HG03095 (cell line): ENCODE measurements around the gene PNMA8A.
"Not testable (repeated sequence)": the region's sequence is repeated elsewhere in the genome, so short reads cannot be mapped to it uniquely, and the experiment has no call there.

Experiments
- ATAC-seq: cut with Tn5 transposase; IDR thresholded peaks from one replicate; pipeline ENCODE4 v1.9.1; 2021; ENCODE audit warnings: moderate library complexity; ENCODE audit not compliant: unreplicated experiment

PNMA8A gene

GRCh38 chr19:46471116-46471733 is at the start of gene PNMA8A:
Gene PNMA8A (minus strand): TSS chr19:46471563. CDS start chr19:46471035, 528 bp downstream.
- ATAC-seq: no peak

- no peak for ATAC-seq
Measured at GRCh38 chr19:46520616-46521015, 49.3 kb upstream of the PNMA8A start.

- ATAC-seq: no peak
Measured at GRCh38 chr19:46517471-46517870, 46.1 kb upstream of the PNMA8A start.

DNA sequence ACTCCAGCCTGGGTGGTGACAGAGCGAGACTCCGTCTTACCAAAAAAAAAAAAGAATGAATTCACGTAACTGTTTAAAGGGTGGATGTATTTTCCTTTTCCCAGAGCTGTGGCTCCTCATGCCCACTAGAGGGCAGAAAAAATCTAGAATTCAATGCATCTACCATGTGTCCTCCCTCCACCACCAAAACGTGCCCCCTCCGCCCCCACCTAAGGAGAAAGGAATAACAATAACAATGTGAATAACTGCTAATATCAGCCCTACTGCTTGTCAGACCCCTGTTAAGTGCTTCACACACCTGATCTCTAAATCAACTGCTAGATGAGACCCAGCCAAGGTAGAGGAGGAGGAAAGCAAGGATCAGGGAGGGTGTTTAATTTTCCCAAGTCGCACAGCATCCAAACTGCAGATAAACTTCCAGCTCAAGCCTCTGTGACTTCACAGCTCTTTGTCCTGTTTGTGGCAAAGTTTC is 44.6 kb upstream of the PNMA8A start:
- ATAC-seq: no peak

DNA sequence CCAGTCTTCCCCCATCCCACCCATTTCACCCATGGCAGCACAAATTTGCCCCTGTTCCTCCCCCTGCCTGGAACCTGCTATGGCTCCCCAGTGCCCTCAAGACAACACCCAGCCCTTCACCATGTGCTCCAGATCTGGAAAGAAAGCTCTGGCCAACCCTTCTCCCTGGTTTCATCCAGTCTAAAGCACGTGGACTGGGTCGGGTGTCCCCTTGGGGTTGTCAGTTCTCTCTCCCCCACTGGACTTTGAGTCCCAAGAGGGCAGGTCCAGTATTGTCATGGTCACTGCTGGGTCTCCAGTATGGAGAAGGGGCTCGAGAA is 43.9 kb upstream of the PNMA8A start:
- no peak for ATAC-seq

- no peak for ATAC-seq
Measured at GRCh38 chr19:46514589-46515289, 43.4 kb upstream of the PNMA8A start.

DNA sequence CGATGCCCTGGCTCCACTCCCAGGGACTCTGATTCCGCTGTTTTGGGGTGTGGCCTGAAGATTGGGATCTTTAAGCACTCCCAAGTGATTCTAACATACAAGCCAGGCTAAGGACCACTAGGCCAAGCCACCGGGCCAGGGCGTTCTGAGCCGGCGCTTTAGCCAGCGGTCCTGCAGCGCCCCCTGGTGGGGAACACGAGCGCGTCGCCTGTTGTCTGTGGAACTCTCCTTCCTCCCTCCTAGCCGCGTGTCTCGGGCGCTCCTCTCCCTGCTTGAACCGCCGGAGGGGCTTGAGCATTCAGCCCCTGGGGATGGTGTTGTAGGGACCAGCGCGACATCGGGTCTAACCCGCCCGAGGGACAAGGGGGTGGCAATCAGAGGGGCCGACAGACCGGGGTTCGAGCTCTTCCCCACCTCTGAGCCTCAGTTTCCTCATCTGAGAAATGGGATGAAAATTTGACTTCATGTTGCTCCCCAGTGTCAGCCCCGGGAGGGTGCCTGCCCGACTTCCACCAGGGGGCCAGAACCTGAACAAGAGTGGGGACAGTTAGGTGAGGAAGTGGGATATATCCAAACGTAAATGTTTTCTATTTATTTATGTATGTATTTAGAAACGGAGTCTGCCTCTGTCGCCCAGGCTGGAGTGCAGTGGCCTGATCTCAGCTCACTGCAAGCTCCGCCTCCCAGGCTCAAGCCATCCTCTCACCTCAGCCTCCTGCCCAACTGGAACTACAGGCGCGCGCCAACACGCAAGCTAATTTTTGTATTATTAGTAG is 42.3 kb upstream of the PNMA8A start:
- no peak for ATAC-seq

DNA sequence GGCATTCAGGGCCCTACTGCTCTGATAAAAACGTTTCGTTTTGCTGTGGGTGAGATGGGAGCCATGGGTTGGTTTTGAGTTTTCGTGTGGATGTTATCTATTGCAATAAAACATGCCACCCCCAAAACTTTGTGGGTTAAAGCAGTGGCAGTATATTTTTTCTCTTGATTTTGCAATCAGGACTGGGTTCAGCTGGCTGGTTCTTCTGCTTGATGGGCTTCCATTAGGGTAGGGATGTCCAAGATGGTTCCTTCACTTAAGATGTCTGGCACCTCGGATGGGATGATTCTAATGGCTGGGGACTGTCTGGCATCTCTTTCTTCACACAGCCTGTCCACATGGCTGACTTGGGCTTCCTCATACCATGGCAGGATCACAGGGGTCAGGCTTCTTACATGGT is 39.9 kb upstream of the PNMA8A start:
- ATAC-seq: no peak

DNA sequence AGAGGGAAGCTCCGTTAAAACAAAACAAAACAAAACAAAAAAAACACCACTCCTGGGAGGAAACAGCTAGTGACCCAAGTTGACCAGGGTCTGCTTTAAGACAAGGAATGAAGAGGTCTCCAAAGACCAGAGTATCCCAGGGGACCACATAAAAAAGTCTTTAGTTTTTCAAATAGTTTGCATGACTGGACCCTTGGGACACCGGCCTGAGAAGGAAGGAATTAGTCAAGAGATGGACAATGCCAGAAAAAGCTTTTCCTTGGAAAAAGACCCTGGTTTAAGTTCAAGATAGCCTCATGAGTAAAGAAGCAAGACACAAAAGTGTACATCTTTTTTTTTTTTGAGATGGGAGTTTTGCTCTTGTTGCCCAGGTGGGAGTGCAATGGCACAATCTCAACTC is 36.8 kb upstream of the PNMA8A start:
- no peak for ATAC-seq

DNA sequence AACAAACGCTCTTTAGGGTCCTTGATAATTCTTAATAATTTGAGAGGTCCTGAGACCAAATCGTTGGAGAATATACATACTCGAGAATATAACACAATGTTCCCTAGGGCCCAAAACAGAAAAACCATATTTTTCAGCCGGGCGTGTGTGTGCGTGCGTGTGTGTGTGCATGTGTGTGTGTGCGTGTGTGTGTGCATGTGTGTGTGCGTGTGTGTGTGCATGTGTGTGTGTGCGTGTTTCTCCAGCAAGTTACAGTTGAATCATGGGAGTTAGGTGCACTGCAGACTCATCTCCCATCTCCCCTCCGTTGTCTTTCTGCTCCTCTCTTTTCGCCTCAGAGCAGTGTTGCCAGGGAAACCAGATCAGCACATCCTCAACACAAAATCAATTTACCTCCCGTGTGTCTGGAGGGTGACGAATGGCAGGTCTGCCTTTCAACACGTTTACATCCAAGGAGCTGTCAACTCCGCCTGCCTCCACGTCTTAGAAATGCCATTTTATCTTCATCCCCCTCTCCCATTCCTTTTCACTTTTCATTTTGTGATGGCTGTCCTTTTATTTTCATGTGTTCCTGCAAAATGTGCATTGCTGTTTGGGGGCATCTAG is 32.6 kb upstream of the PNMA8A start:
- ATAC-seq: no peak

- no peak for ATAC-seq
Measured at GRCh38 chr19:46502891-46503290, 31.5 kb upstream of the PNMA8A start.

DNA sequence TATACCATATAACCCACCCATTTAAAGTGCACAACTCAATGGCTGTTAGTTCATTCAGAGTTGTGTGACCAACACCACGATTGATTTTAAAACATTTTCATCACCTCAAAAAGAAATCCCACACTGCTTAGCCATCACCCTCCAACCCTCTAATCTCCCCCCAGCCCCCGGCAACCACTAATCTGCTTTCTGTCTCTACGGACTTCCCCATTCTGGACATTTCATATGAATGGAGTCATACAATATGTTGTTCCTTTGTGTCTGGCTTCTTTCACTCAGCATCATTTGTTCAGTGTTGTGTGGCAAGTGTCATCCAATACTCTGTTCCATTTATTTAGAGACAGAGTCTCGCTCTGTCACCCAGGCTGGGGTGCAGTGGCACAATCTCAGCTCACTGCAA is 28.3 kb upstream of the PNMA8A start:
- ATAC-seq: no peak

DNA sequence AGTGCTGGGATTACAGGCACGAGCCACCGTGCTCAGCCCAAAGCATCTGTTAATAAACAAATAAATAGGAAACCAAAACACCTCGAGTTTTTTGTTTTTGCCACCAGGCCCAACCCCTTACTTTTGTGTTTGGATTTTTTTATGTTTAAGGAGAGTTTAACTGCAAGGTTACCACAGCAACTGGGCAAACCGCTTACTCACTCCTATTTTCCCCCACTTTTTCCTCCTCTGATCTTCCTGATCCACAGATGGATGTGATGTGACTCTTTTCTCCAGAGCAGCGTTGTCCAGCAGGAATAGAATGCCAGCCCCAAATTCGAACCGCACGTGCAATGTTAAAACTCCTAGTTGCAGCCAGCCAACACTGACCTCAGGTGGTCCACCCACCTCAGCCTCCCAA is 26.4 kb upstream of the PNMA8A start:
- ATAC-seq: no peak

GRCh38 chr19:46496886-46497285 is 25.5 kb upstream of the PNMA8A start:
- ATAC-seq: not testable (repeated sequence)

GRCh38 chr19:46496304-46496703 is 24.9 kb upstream of the PNMA8A start:
- no peak for ATAC-seq

DNA sequence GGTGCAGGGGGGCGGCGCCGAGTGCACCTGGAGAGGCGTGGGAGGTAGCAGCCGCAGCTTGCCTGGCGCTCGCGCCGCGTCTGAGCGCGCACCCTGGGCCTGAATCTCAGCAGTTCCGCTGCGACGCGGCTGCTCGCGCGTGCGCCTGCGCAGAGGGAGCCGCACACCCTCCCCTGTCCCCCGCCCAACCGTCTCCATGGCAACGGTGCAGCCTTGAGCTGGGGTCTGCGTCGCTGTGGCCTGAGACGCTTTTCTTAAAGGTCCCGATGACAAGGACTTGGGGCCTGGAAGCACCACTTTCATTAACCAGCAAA is 24.4 kb upstream of the PNMA8A start, which contains the start of gene PNMA8B:
Gene PNMA8B, minus strand, starts transcription at position 82 of the 314 bp plus-strand sequence. CDS start 402 bp downstream, outside the sequence.
- no peak for ATAC-seq

DNA sequence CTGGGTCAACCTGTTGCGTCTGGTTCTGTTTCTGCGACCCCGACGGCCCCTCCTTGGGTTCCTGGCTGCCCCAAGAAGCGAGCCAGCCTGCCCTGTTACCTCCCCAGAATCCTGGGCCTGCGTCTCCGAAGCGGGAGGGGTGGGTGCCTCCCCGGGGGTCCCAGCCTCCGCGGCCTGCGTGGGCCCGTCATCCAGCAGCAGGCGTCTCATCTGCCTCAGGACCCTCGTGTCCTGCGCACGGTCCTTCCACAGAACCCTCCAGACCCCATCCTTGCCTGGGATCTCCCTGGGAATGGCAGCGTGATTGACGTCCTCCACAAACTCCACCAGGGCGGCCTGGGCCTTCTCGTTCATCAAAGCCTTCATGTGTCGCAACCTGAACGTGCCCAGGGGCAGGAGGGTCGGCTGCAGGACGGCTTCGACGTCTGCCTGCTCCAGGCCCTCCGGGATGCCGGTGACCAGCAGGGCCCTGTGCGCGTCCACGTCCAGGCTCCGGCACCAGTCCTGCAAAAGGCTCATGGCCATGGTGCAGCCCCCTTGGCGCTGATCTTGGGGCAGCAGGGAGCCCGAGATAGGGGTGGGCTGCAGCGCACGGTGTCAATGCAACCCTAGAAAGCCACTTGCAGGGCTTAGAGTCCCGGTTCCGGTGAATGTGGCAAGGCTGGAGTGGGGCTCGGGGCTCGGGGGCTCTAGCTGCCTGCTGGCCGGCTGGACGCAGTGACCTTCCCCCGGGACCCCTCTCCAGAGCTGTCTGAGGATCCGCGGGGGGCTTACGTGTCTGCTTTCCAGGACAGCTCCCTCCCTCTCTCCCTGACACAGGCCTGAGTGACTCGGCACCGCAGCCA is 23.8 kb upstream of the PNMA8A start:
- ATAC-seq: no peak

GRCh38 chr19:46494146-46494940 is 23.0 kb upstream of the PNMA8A start:
- ATAC-seq: no peak

- no peak for ATAC-seq
Measured at GRCh38 chr19:46493236-46494145, 22.1 kb upstream of the PNMA8A start.
